H1 (cell line): ENCODE results near the gene SOAT2. TPM values are rescaled to one million over a fixed set of nuclear protein-coding genes. Genes with fewer than 3 reads are reported as not detected.

Source experiments
- CTCF ChIA-PET: fragments of 300-600 bp; sonication (Branson Sonifier 250); formaldehyde crosslinking; loops from one replicate; lab custom pipeline; 2021; ENCODE audit not compliant: partially characterized antibody; lab: Charles Lee
- POLR2A ChIA-PET: fragments of 300-600 bp; sonication (Branson Sonifier 250); formaldehyde crosslinking; loops from one replicate; lab custom pipeline; 2021; ENCODE audit warnings: inconsistent platforms; ENCODE audit not compliant: partially characterized antibody; lab: Charles Lee
- DNase-seq, 2 experiments: peaks; one replicate each; pipeline versions ENCODE4 v3.0.0 to v3.0.0-alpha.2; 2010 to 2022; ENCODE audit warnings: low spot score in 2 of 2, low read depth in 1 of 2, mixed read lengths in 1 of 2
- FAIRE-seq: peaks from 2 replicates; lab custom pipeline; 2011; peaks lifted over from hg19 to GRCh38; lab: Jason Lieb, UNC
- H2AFZ ChIP-seq: 2 replicates; pipeline ENCODE4 v1.8.1; 2012; ENCODE audit warnings: low read length, inconsistent platforms
- H2AK5ac ChIP-seq: 2 replicates; pipeline ENCODE4 v1.6.1; 2013; ENCODE audit warnings: low read depth, low read length
- H2BK120ac ChIP-seq: replicated peaks from 2 replicates; pipeline ENCODE3; 2013; ENCODE audit warnings: low read depth, low read length, inconsistent platforms
- H2BK12ac ChIP-seq: 2 replicates; pipeline ENCODE4 v1.6.1; 2013; ENCODE audit warnings: low read depth, low read length
- H2BK15ac ChIP-seq: 2 replicates; pipeline ENCODE4 v1.6.1; 2013; ENCODE audit warnings: low read length
- H2BK20ac ChIP-seq: 2 replicates; pipeline ENCODE4 v1.6.1; 2013; ENCODE audit warnings: low read length
- H2BK5ac ChIP-seq: 2 replicates; pipeline ENCODE4 v1.6.1; 2013; ENCODE audit warnings: low read depth, low read length
- H3K14ac ChIP-seq: 2 replicates; pipeline ENCODE4 v1.6.1; 2013; ENCODE audit warnings: inconsistent platforms; ENCODE audit not compliant: insufficient read length
- H3K18ac ChIP-seq: 2 replicates; pipeline ENCODE4 v1.6.1; 2013; ENCODE audit warnings: low read length; ENCODE audit errors: extremely low read depth
- H3K23ac ChIP-seq: 2 replicates; pipeline ENCODE4 v1.6.1; 2013; ENCODE audit warnings: inconsistent platforms; ENCODE audit not compliant: insufficient read length
- H3K23me2 ChIP-seq: 2 replicates; pipeline ENCODE4 v1.6.1; 2013; ENCODE audit warnings: low read depth, low read length
- H3K27ac ChIP-seq: 2 replicates; pipeline ENCODE4 v1.6.1; 2011; ENCODE audit warnings: low read depth, low read length, inconsistent platforms
- H3K27me3 ChIP-seq, 4 experiments: replicated peaks in 1 of 4; 1 replicate in 1 of 4; 2 replicates in 3 of 4; pipeline versions ENCODE4 v1.6.1 to v1.8.1; 2011 to 2013; ENCODE audit warnings: low read length in 3 of 4, mild to moderate bottlenecking in 3 of 4, inconsistent platforms in 2 of 4, mixed read lengths in 2 of 4, moderate library complexity in 1 of 4; ENCODE audit not compliant: control insufficient read depth in 3 of 4, insufficient read depth in 3 of 4; ENCODE audit errors: extremely low read depth in 1 of 4
- H3K36me3 ChIP-seq, 4 experiments: 2 replicates each; pipeline versions ENCODE4 v1.6.1 to v1.8.1; 2011 to 2013; ENCODE audit warnings: mild to moderate bottlenecking in 4 of 4, low read length in 3 of 4, moderate library complexity in 2 of 4, control low read depth in 1 of 4, inconsistent platforms in 1 of 4; ENCODE audit not compliant: insufficient read depth in 4 of 4, control insufficient read depth in 2 of 4
- H3K4ac ChIP-seq: replicated peaks from 2 replicates; pipeline ENCODE3; 2013; ENCODE audit warnings: low read length, low read depth, mixed read lengths, inconsistent platforms; ENCODE audit not compliant: insufficient read length
- H3K4me1 ChIP-seq, 4 experiments: replicated peaks in 1 of 4; 1 replicate in 1 of 4; 2 replicates in 3 of 4; pipeline versions ENCODE4 v1.6.1 to v1.8.1; 2011 to 2013; ENCODE audit warnings: low read length in 3 of 4, inconsistent platforms in 2 of 4, mixed read lengths in 1 of 4; ENCODE audit not compliant: insufficient read depth in 4 of 4, control insufficient read depth in 3 of 4
- H3K4me2 ChIP-seq, 2 experiments: 2 replicates each; pipeline versions ENCODE4 v1.6.1 to v1.8.1; 2011 to 2013; ENCODE audit warnings: low read depth in 2 of 2, low read length in 2 of 2, control low read depth in 1 of 2, inconsistent platforms in 1 of 2, mild to moderate bottlenecking in 1 of 2; ENCODE audit not compliant: insufficient read depth in 1 of 2
- H3K4me3 ChIP-seq, 4 experiments: fragments of 200-600, 300-600 bp in 1 of 4; sonication (generic), shearing (Covaris generic), sonication (Bioruptor Twin) in 1 of 4; 2 replicates each; pipeline versions ENCODE4 v1.5.1 to v1.8.1; 2011 to 2016; ENCODE audit warnings: low read length in 4 of 4, low read depth in 3 of 4, control low read depth in 2 of 4, inconsistent platforms in 2 of 4, mild to moderate bottlenecking in 2 of 4, mixed read lengths in 1 of 4, moderate library complexity in 1 of 4; ENCODE audit not compliant: insufficient read depth in 2 of 4; ENCODE audit errors: extremely low read depth in 1 of 4
- H3K56ac ChIP-seq: replicated peaks from 2 replicates; pipeline ENCODE3; 2013; ENCODE audit warnings: low read depth, mild to moderate bottlenecking, mixed read lengths, low read length, inconsistent platforms; ENCODE audit not compliant: insufficient read length
- H3K79me1 ChIP-seq: 2 replicates; pipeline ENCODE4 v1.6.1; 2013; ENCODE audit warnings: low read depth, low read length, control low read depth
- H3K79me2 ChIP-seq, 2 experiments: 2 replicates each; pipeline versions ENCODE4 v1.6.1 to v1.8.1; 2012 to 2013; ENCODE audit warnings: low read length in 2 of 2, mild to moderate bottlenecking in 2 of 2, inconsistent platforms in 1 of 2; ENCODE audit not compliant: insufficient read depth in 2 of 2, control insufficient read depth in 1 of 2
- H3K9ac ChIP-seq, 4 experiments: replicated peaks in 1 of 4; 1 replicate in 1 of 4; 2 replicates in 3 of 4; pipeline versions ENCODE4 v1.6.1 to v1.8.1; 2011 to 2013; ENCODE audit warnings: low read depth in 3 of 4, low read length in 3 of 4, control low read depth in 2 of 4, mild to moderate bottlenecking in 2 of 4, moderate library complexity in 2 of 4, inconsistent platforms in 1 of 4; ENCODE audit errors: extremely low read depth in 1 of 4
- H3K9me3 ChIP-seq, 2 experiments: 2 replicates each; pipeline versions ENCODE4 v1.6.1 to v1.8.1; 2012 to 2013; ENCODE audit warnings: mild to moderate bottlenecking in 2 of 2, moderate library complexity in 2 of 2, control low read depth in 1 of 2, inconsistent platforms in 1 of 2, low read depth in 1 of 2, low read length in 1 of 2, mixed read lengths in 1 of 2; ENCODE audit not compliant: insufficient read depth in 2 of 2
- H4K20me1 ChIP-seq, 2 experiments: replicated peaks in 1 of 2; 2 replicates each; pipeline versions ENCODE3 to v1.8.1; 2011 to 2013; ENCODE audit warnings: inconsistent platforms in 2 of 2, low read length in 2 of 2, mild to moderate bottlenecking in 1 of 2; ENCODE audit not compliant: insufficient read depth in 2 of 2, control insufficient read depth in 1 of 2
- H4K5ac ChIP-seq: 2 replicates; pipeline ENCODE4 v1.6.1; 2013; ENCODE audit warnings: low read length, low read depth, mixed read lengths, inconsistent platforms; ENCODE audit not compliant: insufficient read length
- H4K8ac ChIP-seq: 2 replicates; pipeline ENCODE4 v1.8.0; 2013; ENCODE audit warnings: mild to moderate bottlenecking, moderate library complexity, low read length, inconsistent platforms; ENCODE audit not compliant: insufficient read depth; ENCODE audit errors: extremely low read depth
- H4K91ac ChIP-seq: replicated peaks from 2 replicates; pipeline ENCODE3; 2013; ENCODE audit warnings: low read length, mixed read lengths, inconsistent platforms; ENCODE audit not compliant: insufficient read length
- BACH1 ChIP-seq: IDR thresholded peaks from 2 replicates; pipeline ENCODE4 v1.6.1; 2012; ENCODE audit warnings: low read length, improper control_type of control experiment
- EGR1 ChIP-seq: IDR thresholded peaks from 2 replicates; pipeline ENCODE4 v1.6.1; 2011; ENCODE audit warnings: low read depth, low read length, borderline replicate concordance
- HDAC2 ChIP-seq, 2 experiments: fragments of 300-600 bp in 1 of 2; sonication (generic) in 1 of 2; IDR thresholded peaks; 2 replicates each; pipeline ENCODE4 v1.6.1; 2011 to 2012; ENCODE audit warnings: low read depth in 2 of 2, low read length in 2 of 2, mild to moderate bottlenecking in 2 of 2, moderate library complexity in 2 of 2, borderline replicate concordance in 1 of 2, inconsistent platforms in 1 of 2
- JUND ChIP-seq: IDR thresholded peaks from 2 replicates; pipeline ENCODE4 v1.6.1; 2011; ENCODE audit warnings: mild to moderate bottlenecking, improper control_type of control experiment, low read length
- KDM1A ChIP-seq: fragments of 200-600, 300-600 bp; sonication (generic); IDR thresholded peaks from 2 replicates; pipeline ENCODE4 v1.7.1; 2016; ENCODE audit warnings: mild to moderate bottlenecking, low read length, borderline replicate concordance
- MAFK ChIP-seq: IDR thresholded peaks from 2 replicates; pipeline ENCODE4 v1.6.1; 2012; ENCODE audit warnings: low read depth, mild to moderate bottlenecking, improper control_type of control experiment, low read length
- SIN3A ChIP-seq, 2 experiments: IDR thresholded peaks in 1 of 2; conservative IDR thresholded peaks in 1 of 2; 2 replicates each; pipeline ENCODE4 v1.6.1; 2011 to 2012; ENCODE audit warnings: low read length in 2 of 2, improper control_type of control experiment in 1 of 2, low read depth in 1 of 2, mild to moderate bottlenecking in 1 of 2
- SIX5 ChIP-seq: IDR thresholded peaks from 2 replicates; pipeline ENCODE4 v1.6.1; 2011; ENCODE audit warnings: mild to moderate bottlenecking, low read depth, low read length
- TEAD4 ChIP-seq: IDR thresholded peaks from 2 replicates; pipeline ENCODE4 v1.6.1; 2012; ENCODE audit warnings: low read depth, low read length, inconsistent platforms, mixed read lengths
- WGBS, 2 experiments: shearing (Covaris generic) in 1 of 2; methylation state at CpG; one replicate each; pipeline versions ENCODE4 v1.1.6 to v1.1.7; 2013 to 2015; ENCODE audit warnings: low lambda C conversion rate in 2 of 2, mixed read lengths in 2 of 2, inconsistent platforms in 1 of 2, low coverage in 1 of 2, missing lambda C conversion rate in 1 of 2; ENCODE audit not compliant: insufficient replicate concordance in 2 of 2, insufficient coverage in 1 of 2, insufficient read length in 1 of 2; ENCODE audit errors: extremely low coverage in 1 of 2, missing lambda C conversion rate in 1 of 2; 5-methylcytosine and 5-hydroxymethylcytosine counted together
- polyA plus RNA-seq, 7 experiments: library from polyadenylated mRNA; depleted of rRNA in 3 of 7; stranded (reverse) in 5 of 7; unstranded in 2 of 7; fragments of >200 nt in 5 of 7; fragments of 200-250 nt in 2 of 7; gene quantifications; 1 replicate in 5 of 7; 2 replicates in 1 of 7; 4 replicates in 1 of 7; pipeline versions ENCODE4 v1.2.1 to v1.2.3, GENCODE V29; 2011 to 2013; ENCODE audit warnings: missing spikeins in 2 of 7, mixed read lengths in 2 of 7
- total RNA-seq: library from RNA; stranded (reverse); fragmentation: NEBNext Ultra II Directional; extraction: Animal tissue kit (Norgen Biotek cat#: 25700); gene quantifications from 2 replicates; pipeline ENCODE4 v1.2.1, GENCODE V29; 2021
- TF ChIP-seq, protein P1 (sequence below): IDR thresholded peaks from 2 replicates; pipeline ENCODE4 v1.6.1; 2011; ENCODE audit warnings: low read length, improper control_type of control experiment

The SOAT2 gene
- total and polyA plus RNA-seq, 2 of the 8 experiments (the other 6 are each of a cell fraction or from before 2014, with no cell fraction given): 0.08 TPM; not detected in 1

DNA sequence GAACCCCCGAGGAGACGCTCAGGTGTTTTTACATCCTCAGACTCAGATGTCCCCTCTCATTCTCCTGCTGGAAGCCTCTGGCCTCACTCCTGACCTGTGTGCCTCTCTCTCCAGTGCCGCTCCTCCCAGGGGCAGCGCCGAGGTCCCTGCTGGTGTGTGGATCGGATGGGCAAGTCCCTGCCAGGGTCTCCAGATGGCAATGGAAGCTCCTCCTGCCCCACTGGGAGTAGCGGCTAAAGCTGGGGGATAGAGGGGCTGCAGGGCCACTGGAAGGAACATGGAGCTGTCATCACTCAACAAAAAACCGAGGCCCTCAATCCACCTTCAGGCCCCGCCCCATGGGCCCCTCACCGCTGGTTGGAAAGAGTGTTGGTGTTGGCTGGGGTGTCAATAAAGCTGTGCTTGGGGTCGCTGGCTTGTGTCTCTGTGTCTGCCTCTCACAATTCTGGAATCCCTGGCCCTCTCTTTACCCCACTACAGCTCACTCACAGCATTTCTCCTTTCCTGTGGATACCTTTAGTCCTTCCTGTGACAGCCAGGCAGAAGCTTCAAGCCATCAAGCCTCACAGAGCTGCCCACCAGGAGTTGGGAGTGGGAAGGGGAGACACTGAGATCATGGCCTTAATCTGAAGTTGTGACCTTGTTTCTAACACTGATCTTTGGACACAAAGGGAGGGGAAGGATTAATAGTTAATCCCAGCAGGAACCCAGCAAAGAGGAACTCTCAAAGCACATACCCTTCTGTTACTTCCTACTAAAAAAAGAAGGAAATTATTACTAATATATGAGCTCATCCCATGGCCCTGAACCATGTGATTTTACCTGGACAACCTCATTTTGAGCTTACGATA, 1.1 kb upstream of the SOAT2 start:
- H3K23ac ChIP-seq: no peak overlapping the region
- no peak overlapping the region for H2BK15ac ChIP-seq
- CTCF ChIA-PET: interaction anchor here (0.9 to 19.1 kb wide), 16 partner anchors 8 to 96 kb away, joined by 3 to 531 read pairs (median 4); partner anchors contain the start of gene SPRYD3
- H2BK5ac ChIP-seq: no peak overlapping the region
- H3K9ac ChIP-seq: no peak overlapping the region
- H3K23me2 ChIP-seq: peaks cover 19% of the 10 kb centered on the region
- H3K79me2 ChIP-seq: no peaks in the 10 kb centered on the region
- no peak overlapping the region for H3K4me2 ChIP-seq
- H3K4me1 ChIP-seq: peaks cover 6 to 14% (median 8%) of the 10 kb centered on the region in 4 experiments; a peak in 6 of 7 replicates
- POLR2A ChIA-PET: interaction anchor here (0.5 to 2.1 kb wide), 8 partner anchors 8 to 119 kb away, joined by 3 to 6 read pairs (median 4); partner anchors contain the start of gene SPRYD3
- H4K8ac ChIP-seq: no peak overlapping the region
- no peaks in the 10 kb centered on the region for H3K9me3 ChIP-seq
- H3K4ac ChIP-seq: no peak overlapping the region
- no peak overlapping the region for H3K56ac ChIP-seq
- no peak overlapping the region for H2AK5ac ChIP-seq
- no peak overlapping the region for H3K14ac ChIP-seq
- 80% methylated on average over 7 of the region's 12 CpGs; no CpG with 5 or more reads in 1 of the 2 experiments for WGBS, 2 experiments
- no peak overlapping the region for H2BK12ac ChIP-seq
- H2BK120ac ChIP-seq: no peak overlapping the region
- no peaks in the 10 kb centered on the region for H4K20me1 ChIP-seq
- H4K91ac ChIP-seq: no peak overlapping the region
- H3K27me3 ChIP-seq: peaks cover 0 to 16% (median 11%) of the 10 kb centered on the region in 4 experiments; a peak in 5 of 7 replicates
- H3K79me1 ChIP-seq: no peaks in the 10 kb centered on the region
- DNase-seq: no peak
- H3K18ac ChIP-seq: no peak overlapping the region
- no peak for FAIRE-seq
- 0 out of 2 replicates have a peak overlapping the region, but pooled peaks have one; percentile 61 for H2BK20ac ChIP-seq
- H2AFZ ChIP-seq: no peak overlapping the region
- no peaks in the 10 kb centered on the region for H3K36me3 ChIP-seq
- no peak overlapping the region for H3K4me3 ChIP-seq
- H4K5ac ChIP-seq: no peak overlapping the region
- no peak overlapping the region for H3K27ac ChIP-seq
- TF ChIP-seq EGR1: no peak
- no peak for TF ChIP-seq KDM1A
- TF ChIP-seq SIN3A (conservative IDR thresholded peaks at IDR 0.05 in 1 of 2, IDR thresholded peaks at IDR 0.05 in 1 of 2; ENCODE audit: low read depth in 1 of 2, low read length in 2 of 2): no peak
- TF ChIP-seq HDAC2 (IDR thresholded peaks at IDR 0.05; ENCODE audit: borderline replicate concordance in 1 of 2, low read depth in 2 of 2, low read length in 2 of 2): no peak
- no peak for TF ChIP-seq JUND
- TF ChIP-seq, protein P1, sequence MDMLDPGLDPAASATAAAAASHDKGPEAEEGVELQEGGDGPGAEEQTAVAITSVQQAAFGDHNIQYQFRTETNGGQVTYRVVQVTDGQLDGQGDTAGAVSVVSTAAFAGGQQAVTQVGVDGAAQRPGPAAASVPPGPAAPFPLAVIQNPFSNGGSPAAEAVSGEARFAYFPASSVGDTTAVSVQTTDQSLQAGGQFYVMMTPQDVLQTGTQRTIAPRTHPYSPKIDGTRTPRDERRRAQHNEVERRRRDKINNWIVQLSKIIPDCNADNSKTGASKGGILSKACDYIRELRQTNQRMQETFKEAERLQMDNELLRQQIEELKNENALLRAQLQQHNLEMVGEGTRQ: no peak
- TF ChIP-seq BACH1: no peak
- TF ChIP-seq SIX5: no peak
- no peak for TF ChIP-seq MAFK
- no peak for TF ChIP-seq TEAD4
